Measurements from ENCODE around the gene CASP5. TPM values are rescaled to one million over a fixed set of nuclear protein-coding genes. Genes with fewer than 3 reads are reported as not detected.
"Not testable (repeated sequence)": the region's sequence is repeated elsewhere in the genome, so short reads cannot be mapped to it uniquely, and the experiment has no call there.

Gene CASP5
- total RNA-seq, 1 experiment from 2014 or later, result not detected

DNA sequence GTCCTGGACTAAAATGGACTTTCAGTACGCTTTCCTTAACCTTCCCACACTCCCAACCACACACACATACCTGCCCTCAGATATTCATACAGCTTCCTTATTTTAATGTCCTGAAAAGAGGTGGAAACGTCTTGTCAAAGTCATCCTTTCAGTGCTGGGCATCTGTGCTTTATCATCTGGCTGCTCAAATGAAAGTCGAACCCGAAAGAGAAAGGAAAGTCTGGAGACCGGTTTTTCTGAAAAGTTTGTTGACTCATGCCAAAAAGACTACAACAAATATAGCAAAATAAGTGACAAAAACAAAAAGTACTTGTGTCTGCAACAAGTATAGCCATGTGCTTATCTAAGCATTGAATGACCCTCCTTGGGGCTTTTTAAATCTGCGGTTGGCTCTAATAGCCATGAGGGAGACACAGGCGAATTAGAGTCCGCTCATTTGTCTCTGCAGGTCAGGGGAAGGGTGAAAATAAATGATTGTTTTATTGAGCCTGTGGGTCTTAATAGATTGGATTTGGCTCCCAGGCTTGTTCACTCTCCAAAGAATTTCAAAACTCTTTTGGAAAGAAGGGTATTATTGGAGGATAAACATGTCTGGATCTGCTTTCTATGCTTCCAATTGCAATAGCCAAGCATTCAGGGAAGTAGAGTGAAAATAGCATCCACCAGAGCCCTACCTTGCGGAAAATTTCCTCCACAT, 40.4 kb upstream of the CASP5 start:
- H3K4me3 ChIP-seq; DNase-seq; H3K79me2 ChIP-seq (ENCODE audit: low read depth); H3K27ac ChIP-seq; H3K27me3 ChIP-seq (ENCODE audit: insufficient read depth, low read depth); H3F3A ChIP-seq (ENCODE audit: insufficient read depth, low read depth); H3K9me3 ChIP-seq (ENCODE audit: insufficient read depth, low read depth); POLR2A ChIA-PET (ENCODE audit: unreplicated experiment); H3K4me2 ChIP-seq; H2AFZ ChIP-seq; H3K36me3 ChIP-seq (ENCODE audit: low read depth); intact Hi-C loops (cut with micrococcal nuclease; ENCODE audit: unreplicated experiment); CTCF ChIA-PET; H3K4me1 ChIP-seq (replicated peaks; ENCODE audit: insufficient read depth); BruUV-seq (replicated peaks); H3K9me2 ChIP-seq (ENCODE audit: insufficient read depth); H4K20me1 ChIP-seq (ENCODE audit: insufficient read depth): not testable (repeated sequence)

DNA sequence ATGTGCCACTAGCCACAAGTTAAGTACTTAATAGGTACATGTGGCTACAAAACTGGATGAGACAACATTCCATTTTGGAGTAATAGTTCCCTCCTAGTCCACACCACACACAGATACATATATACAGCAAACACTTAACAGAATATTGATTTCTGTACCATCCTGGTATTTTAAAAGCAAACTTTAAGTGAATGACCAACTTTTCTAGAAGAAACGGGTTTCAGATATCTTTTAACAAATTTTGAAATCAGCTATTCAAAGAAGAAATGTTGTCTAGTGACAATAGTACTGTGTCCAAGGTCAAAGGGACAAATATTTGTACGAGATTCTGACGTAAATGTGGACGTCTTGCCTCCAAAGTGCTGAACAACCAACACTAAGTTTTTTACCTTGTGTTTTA, 34.5 kb upstream of the CASP5 start:
- Histone ChIP-seq H3K9me2 (ENCODE audit: insufficient read depth) (peaks cover 4% of the 10 kb centered on the region; the same call in 1 of the 2 replicates), H3K4me3 (no peak overlapping the region), H3K79me2 (ENCODE audit: low read depth) (no peaks in the 10 kb centered on the region), H3F3A (ENCODE audit: insufficient read depth, low read depth) (no peaks in the 10 kb centered on the region), H3K27ac (no peak overlapping the region), H3K4me2 (no peak overlapping the region), H3K36me3 (ENCODE audit: low read depth) (no peaks in the 10 kb centered on the region), H4K20me1 (ENCODE audit: insufficient read depth) (no peaks in the 10 kb centered on the region), H3K9me3 (ENCODE audit: insufficient read depth, low read depth) (no peaks in the 10 kb centered on the region), H3K4me1 (replicated peaks; ENCODE audit: insufficient read depth) (no peaks in the 10 kb centered on the region), H2AFZ (no peak overlapping the region), H3K27me3 (ENCODE audit: insufficient read depth, low read depth) (no peaks in the 10 kb centered on the region)
- ChIA-PET CTCF (no interaction called here), POLR2A (ENCODE audit: unreplicated experiment) (no interaction called here)
- intact Hi-C loops (cut with micrococcal nuclease; ENCODE audit: unreplicated experiment), result no loop called here
- TF ChIP-seq, protein P1, sequence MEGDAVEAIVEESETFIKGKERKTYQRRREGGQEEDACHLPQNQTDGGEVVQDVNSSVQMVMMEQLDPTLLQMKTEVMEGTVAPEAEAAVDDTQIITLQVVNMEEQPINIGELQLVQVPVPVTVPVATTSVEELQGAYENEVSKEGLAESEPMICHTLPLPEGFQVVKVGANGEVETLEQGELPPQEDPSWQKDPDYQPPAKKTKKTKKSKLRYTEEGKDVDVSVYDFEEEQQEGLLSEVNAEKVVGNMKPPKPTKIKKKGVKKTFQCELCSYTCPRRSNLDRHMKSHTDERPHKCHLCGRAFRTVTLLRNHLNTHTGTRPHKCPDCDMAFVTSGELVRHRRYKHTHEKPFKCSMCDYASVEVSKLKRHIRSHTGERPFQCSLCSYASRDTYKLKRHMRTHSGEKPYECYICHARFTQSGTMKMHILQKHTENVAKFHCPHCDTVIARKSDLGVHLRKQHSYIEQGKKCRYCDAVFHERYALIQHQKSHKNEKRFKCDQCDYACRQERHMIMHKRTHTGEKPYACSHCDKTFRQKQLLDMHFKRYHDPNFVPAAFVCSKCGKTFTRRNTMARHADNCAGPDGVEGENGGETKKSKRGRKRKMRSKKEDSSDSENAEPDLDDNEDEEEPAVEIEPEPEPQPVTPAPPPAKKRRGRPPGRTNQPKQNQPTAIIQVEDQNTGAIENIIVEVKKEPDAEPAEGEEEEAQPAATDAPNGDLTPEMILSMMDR (conservative IDR thresholded peaks at IDR 0.05), result no peak
- no peak for TF ChIP-seq EZH2 (IDR thresholded peaks at IDR 0.05; ENCODE audit: low read depth)
- no TSS peak for BruUV-seq (replicated peaks)
- DNase-seq, result no peak

DNA sequence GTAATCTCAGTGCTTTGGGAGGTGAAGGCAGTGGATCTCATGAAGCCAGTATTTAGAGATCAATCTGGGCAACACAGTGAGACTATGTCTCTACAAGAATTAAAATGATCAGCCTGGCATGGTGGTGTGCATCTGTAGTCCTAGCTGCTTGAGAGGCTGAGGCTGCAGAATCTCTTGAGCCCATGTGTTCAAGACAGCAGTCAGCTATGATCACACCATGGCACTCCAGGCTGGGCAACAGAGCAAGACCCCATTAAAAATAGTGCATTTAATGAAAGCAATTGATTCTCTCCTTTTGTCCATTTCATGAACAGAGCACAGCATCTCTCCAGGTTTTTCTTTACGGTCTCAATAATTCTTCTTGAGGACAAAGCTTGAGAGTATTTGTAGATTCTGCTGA, 33.5 kb upstream of the CASP5 start:
- Histone ChIP-seq H3F3A (ENCODE audit: insufficient read depth, low read depth) (no peaks in the 10 kb centered on the region), H3K27ac (no peak overlapping the region), H4K20me1 (ENCODE audit: insufficient read depth) (no peaks in the 10 kb centered on the region), H3K9me2 (ENCODE audit: insufficient read depth) (peaks cover 4% of the 10 kb centered on the region; the same call in 1 of the 2 replicates), H3K79me2 (ENCODE audit: low read depth) (no peaks in the 10 kb centered on the region), H3K4me1 (replicated peaks; ENCODE audit: insufficient read depth) (no peaks in the 10 kb centered on the region), H3K4me3 (no peak overlapping the region), H3K4me2 (no peak overlapping the region), H2AFZ (no peak overlapping the region), H3K27me3 (ENCODE audit: insufficient read depth, low read depth) (no peaks in the 10 kb centered on the region), H3K36me3 (ENCODE audit: low read depth) (no peaks in the 10 kb centered on the region), H3K9me3 (ENCODE audit: insufficient read depth, low read depth) (no peaks in the 10 kb centered on the region)
- TF ChIP-seq, protein P1 (conservative IDR thresholded peaks at IDR 0.05), result no peak
- no peak for TF ChIP-seq EZH2 (IDR thresholded peaks at IDR 0.05; ENCODE audit: low read depth)
- ChIA-PET POLR2A (ENCODE audit: unreplicated experiment) (no interaction called here), CTCF (no interaction called here)
- no TSS peak for BruUV-seq (replicated peaks)
- intact Hi-C loops (cut with micrococcal nuclease; ENCODE audit: unreplicated experiment), result no loop called here
- no peak for DNase-seq
